Mesendoderm (in vitro differentiated cells): ENCODE measurements around the gene SSBP3.

ENCODE experiments used
- DNase-seq: peaks from one replicate; pipeline ENCODE4 v3.0.0; 2013
- H2AK5ac ChIP-seq: 2 replicates; pipeline ENCODE4 v1.6.1; 2013; ENCODE audit warnings: low read length, inconsistent platforms
- H2BK120ac ChIP-seq: 2 replicates; pipeline ENCODE4 v1.6.1; 2013; ENCODE audit warnings: low read depth, mild to moderate bottlenecking, low read length, moderate library complexity, mixed read lengths
- H2BK15ac ChIP-seq: replicated peaks from 2 replicates; pipeline ENCODE4 v1.6.1; 2013; ENCODE audit warnings: low read depth, mild to moderate bottlenecking, moderate library complexity
- H2BK5ac ChIP-seq: 2 replicates; pipeline ENCODE4 v1.6.1; 2013; ENCODE audit warnings: low read length, inconsistent platforms
- H3K18ac ChIP-seq: 2 replicates; pipeline ENCODE4 v1.6.1; 2013; ENCODE audit warnings: mild to moderate bottlenecking, low read length, mixed read lengths
- H3K23ac ChIP-seq: one replicate; pipeline ENCODE4 v1.6.1; 2013; ENCODE audit warnings: low read length
- H3K27ac ChIP-seq: 2 replicates; pipeline ENCODE4 v1.5.1; 2013; ENCODE audit warnings: low read depth, mild to moderate bottlenecking, inconsistent platforms, low read length, moderate library complexity
- H3K27me3 ChIP-seq: 2 replicates; pipeline ENCODE4 v1.6.1; 2013; ENCODE audit warnings: low read length, control low read depth, mild to moderate bottlenecking, inconsistent platforms; ENCODE audit not compliant: insufficient read depth, poor library complexity
- H3K36me3 ChIP-seq: 2 replicates; pipeline ENCODE4 v1.6.1; 2013; ENCODE audit warnings: low read length, inconsistent platforms; ENCODE audit not compliant: control insufficient read depth, insufficient read depth
- H3K4ac ChIP-seq: one replicate; pipeline ENCODE4 v1.6.1; 2013; ENCODE audit warnings: low read depth, mild to moderate bottlenecking, low read length, moderate library complexity
- H3K4me1 ChIP-seq: 2 replicates; pipeline ENCODE4 v1.6.1; 2013; ENCODE audit warnings: low read depth, low read length, inconsistent platforms; ENCODE audit not compliant: control insufficient read depth
- H3K4me2 ChIP-seq: 2 replicates; pipeline ENCODE4 v1.6.1; 2013; ENCODE audit warnings: low read length
- H3K4me3 ChIP-seq: 2 replicates; pipeline ENCODE4 v1.5.1; 2013; ENCODE audit warnings: mild to moderate bottlenecking, low read length
- H3K56ac ChIP-seq: one replicate; pipeline ENCODE4 v1.6.1; 2013; ENCODE audit warnings: low read length
- H3K79me1 ChIP-seq: 2 replicates; pipeline ENCODE4 v1.6.1; 2013; ENCODE audit warnings: low read length, inconsistent platforms
- H3K79me2 ChIP-seq: 2 replicates; pipeline ENCODE4 v1.6.1; 2013; ENCODE audit warnings: mild to moderate bottlenecking, low read length; ENCODE audit not compliant: control insufficient read depth, insufficient read depth
- H3K9ac ChIP-seq: 2 replicates; pipeline ENCODE4 v1.6.1; 2013; ENCODE audit warnings: low read length, inconsistent platforms
- H4K5ac ChIP-seq: one replicate; pipeline ENCODE4 v1.6.1; 2013; ENCODE audit warnings: low read length
- H4K8ac ChIP-seq: one replicate; pipeline ENCODE4 v1.6.1; 2013; ENCODE audit warnings: low read depth, mild to moderate bottlenecking, control low read depth, low read length, moderate library complexity
- WGBS: extraction: QIAGEN DNeasy Blood & Tissue Kit; methylation state at CpG from one replicate; pipeline ENCODE4 v1.1.7; 2013; ENCODE audit warnings: low lambda C conversion rate, missing lambda C conversion rate; ENCODE audit not compliant: insufficient coverage; ENCODE audit errors: extremely low coverage; 5-methylcytosine and 5-hydroxymethylcytosine counted together

The SSBP3 gene

GRCh38 chr1:54372978-54373377, 33.2 kb downstream of the SSBP3 start:
- DNase-seq = no peak
- WGBS = no CpG with 5 or more reads among the region's 8 CpGs
- Histone ChIP-seq H4K8ac (no peak overlapping the region), H2BK5ac (no peak overlapping the region), H2BK15ac (no peak overlapping the region), H3K23ac (no peak overlapping the region), H3K27ac (no peak overlapping the region), H3K4me1 (peaks cover 24% of the 10 kb centered on the region), H2AK5ac (no peak overlapping the region), H3K9ac (no peak overlapping the region), H2BK120ac (no peak overlapping the region), H3K4ac (no peak overlapping the region), H4K5ac (no peak overlapping the region), H3K4me2 (no peak overlapping the region), H3K27me3 (no peaks in the 10 kb centered on the region), H3K56ac (no peak overlapping the region), H3K79me1 (peaks cover 46% of the 10 kb centered on the region), H3K79me2 (peaks cover 90% of the 10 kb centered on the region), H3K18ac (no peak overlapping the region), H3K4me3 (no peak overlapping the region), H3K36me3 (no peaks in the 10 kb centered on the region)

DNA sequence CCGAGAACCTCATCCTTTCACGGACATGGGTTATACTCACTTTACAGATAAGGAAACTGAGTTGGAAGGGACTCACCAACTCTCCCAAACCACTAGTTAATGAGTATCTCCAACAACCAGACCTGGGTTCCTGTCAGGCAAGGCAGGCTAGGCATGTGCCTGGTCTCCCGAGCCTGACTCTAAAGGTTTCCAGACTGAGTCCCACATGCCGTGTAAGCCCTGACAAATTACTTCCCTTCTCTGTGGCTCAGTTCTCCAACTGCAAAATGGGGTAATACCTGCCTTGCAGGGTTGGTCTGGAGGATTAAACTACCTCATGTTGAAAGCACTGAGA, 34.3 kb downstream of the SSBP3 start:
- Histone ChIP-seq H3K23ac (no peak overlapping the region), H4K5ac (no peak overlapping the region), H2BK5ac (no peak overlapping the region), H3K4me3 (no peak overlapping the region), H3K4me1 (peaks cover 18% of the 10 kb centered on the region), H3K56ac (no peak overlapping the region), H2AK5ac (no peak overlapping the region), H3K27me3 (no peaks in the 10 kb centered on the region), H3K18ac (no peak overlapping the region), H3K4me2 (no peak overlapping the region), H4K8ac (no peak overlapping the region), H3K9ac (no peak overlapping the region), H3K79me1 (peaks cover 46% of the 10 kb centered on the region), H2BK15ac (no peak overlapping the region), H3K79me2 (peaks cover 89% of the 10 kb centered on the region), H2BK120ac (no peak overlapping the region), H3K4ac (no peak overlapping the region), H3K27ac (no peak overlapping the region), H3K36me3 (peaks cover 1% of the 10 kb centered on the region)
- no CpG with 5 or more reads among the region's 4 CpGs for WGBS
- no peak for DNase-seq

DNA sequence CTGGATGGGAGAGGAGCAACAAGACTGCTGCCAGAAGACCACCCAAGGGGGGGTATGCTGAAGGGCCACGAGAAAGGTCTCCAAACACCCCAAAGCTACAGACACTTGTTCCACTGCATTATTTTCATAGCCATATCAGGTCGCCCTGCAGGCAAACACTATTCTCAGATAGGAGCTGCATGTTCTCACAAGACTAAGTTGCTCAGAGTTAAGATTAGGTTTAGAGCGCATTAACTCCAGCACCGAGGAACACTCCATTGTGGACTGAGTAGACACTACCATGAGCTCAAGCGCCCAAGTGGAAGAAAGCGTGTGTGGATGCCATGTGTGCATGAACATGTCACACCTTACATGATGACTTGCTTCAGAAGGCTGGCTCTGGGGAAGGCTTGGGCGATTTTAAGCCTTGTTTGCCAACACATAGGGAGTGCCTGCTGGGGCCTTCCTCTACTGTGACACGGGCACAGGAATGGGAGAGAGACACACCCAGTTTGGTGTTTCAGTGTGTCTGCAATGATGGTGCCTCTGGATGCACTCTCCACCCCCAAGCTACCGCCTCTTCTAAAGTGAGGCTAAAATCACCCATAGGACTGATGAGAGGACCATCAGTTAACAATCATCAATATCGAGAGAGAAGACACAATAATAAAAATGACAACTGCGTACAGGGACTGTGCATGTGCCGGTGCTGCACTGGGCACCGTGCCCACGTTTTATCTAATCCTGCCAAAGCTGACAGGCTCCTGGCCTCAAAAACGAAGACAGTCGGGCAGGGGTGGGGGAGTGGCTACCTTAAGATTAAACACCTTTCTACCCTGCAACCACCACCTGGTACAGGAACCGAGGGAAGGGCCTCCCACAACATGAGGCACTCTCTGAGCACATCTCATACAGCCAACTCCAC, 34.9 kb downstream of the SSBP3 start:
- Histone ChIP-seq H3K9ac (no peak overlapping the region), H3K23ac (no peak overlapping the region), H2BK15ac (no peak overlapping the region), H3K4ac (no peak overlapping the region), H2BK5ac (no peak overlapping the region), H3K79me1 (peaks cover 48% of the 10 kb centered on the region), H3K4me2 (no peak overlapping the region), H3K4me3 (no peak overlapping the region), H3K27me3 (no peaks in the 10 kb centered on the region), H2AK5ac (no peak overlapping the region), H3K56ac (no peak overlapping the region), H3K36me3 (peaks cover 3% of the 10 kb centered on the region), H3K79me2 (peaks cover 86% of the 10 kb centered on the region), H3K4me1 (peaks cover 12% of the 10 kb centered on the region), H4K8ac (no peak overlapping the region), H4K5ac (no peak overlapping the region), H2BK120ac (no peak overlapping the region), H3K27ac (no peak overlapping the region), H3K18ac (no peak overlapping the region)
- DNase-seq = no peak
- no CpG with 5 or more reads among the region's 17 CpGs for WGBS

- Histone ChIP-seq H3K18ac (no peak overlapping the region), H3K56ac (no peak overlapping the region), H4K8ac (no peak overlapping the region), H4K5ac (no peak overlapping the region), H2BK15ac (no peak overlapping the region), H2BK5ac (no peak overlapping the region), H3K79me2 (peaks cover 86% of the 10 kb centered on the region), H3K4me2 (no peak overlapping the region), H3K4me3 (no peak overlapping the region), H3K9ac (no peak overlapping the region), H3K23ac (no peak overlapping the region), H3K4me1 (peaks cover 8% of the 10 kb centered on the region), H3K36me3 (peaks cover 3% of the 10 kb centered on the region), H3K79me1 (peaks cover 55% of the 10 kb centered on the region), H3K27me3 (no peaks in the 10 kb centered on the region), H2AK5ac (no peak overlapping the region), H3K4ac (no peak overlapping the region), H2BK120ac (no peak overlapping the region), H3K27ac (no peak overlapping the region)
- no CpG with 5 or more reads among the region's 14 CpGs for WGBS
- no peak for DNase-seq
Measured at GRCh38 chr1:54370287-54370989, 35.8 kb downstream of the SSBP3 start.

- WGBS = no CpG with 5 or more reads among the region's 2 CpGs
- Histone ChIP-seq H2BK15ac (no peak overlapping the region), H3K79me2 (peaks cover 85% of the 10 kb centered on the region), H4K8ac (no peak overlapping the region), H3K4me3 (no peak overlapping the region), H2BK5ac (no peak overlapping the region), H3K27ac (no peak overlapping the region), H3K4ac (no peak overlapping the region), H3K18ac (no peak overlapping the region), H3K36me3 (peaks cover 3% of the 10 kb centered on the region), H3K27me3 (no peaks in the 10 kb centered on the region), H3K4me2 (no peak overlapping the region), H3K56ac (no peak overlapping the region), H3K23ac (no peak overlapping the region), H2AK5ac (no peak overlapping the region), H3K79me1 (peaks cover 58% of the 10 kb centered on the region), H3K9ac (no peak overlapping the region), H2BK120ac (no peak overlapping the region), H3K4me1 (peaks cover 2% of the 10 kb centered on the region), H4K5ac (no peak overlapping the region)
- no peak for DNase-seq
Measured at GRCh38 chr1:54367613-54368012, 38.6 kb downstream of the SSBP3 start.
